Hematopoietic multipotent progenitor cell (in vitro differentiated cells): ENCODE measurements around the gene POU2AF3. TPM values are rescaled to one million over a fixed set of nuclear protein-coding genes. Genes with fewer than 3 reads are reported as not detected.

Source experiments
- DNase-seq, 3 donors: peaks; one replicate each; pipeline ENCODE4 v3.0.0-alpha.2; 2011 to 2015; ENCODE audit warnings: low read depth in 2 of 3, low spot score in 2 of 3
- small RNA-seq: library from RNA; depleted of rRNA; stranded (forward); fragments of <200 nt; gene quantifications from one replicate; pipeline ENCODE3, GENCODE V24; 2012
- total RNA-seq: library from RNA; depleted of rRNA; stranded (reverse); fragments of >200 nt; gene quantifications from one replicate; pipeline ENCODE4 v1.2.3, GENCODE V29; 2012

The POU2AF3 gene
- total RNA-seq, 1 donor = not detected

DNA sequence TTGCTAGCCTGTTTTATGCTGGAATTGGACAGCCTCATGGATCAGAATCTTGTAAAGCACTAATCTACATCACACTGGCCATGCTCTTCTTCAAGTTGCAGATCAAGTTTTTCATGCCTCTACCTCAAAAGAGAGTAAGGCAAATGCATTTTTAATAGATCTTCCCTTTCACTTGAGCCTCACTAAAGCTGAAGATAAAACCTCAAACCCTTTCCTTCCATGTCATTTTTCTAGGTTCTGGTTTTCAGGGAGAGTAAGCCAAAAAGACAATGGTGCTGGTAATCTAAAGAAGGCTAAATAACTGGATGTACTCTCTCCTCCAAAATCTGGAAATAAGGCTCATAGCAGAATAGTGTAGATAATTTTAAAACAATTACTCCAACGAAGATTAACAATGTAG is 52.5 kb downstream of the POU2AF3 start:
- no peak for DNase-seq

DNA sequence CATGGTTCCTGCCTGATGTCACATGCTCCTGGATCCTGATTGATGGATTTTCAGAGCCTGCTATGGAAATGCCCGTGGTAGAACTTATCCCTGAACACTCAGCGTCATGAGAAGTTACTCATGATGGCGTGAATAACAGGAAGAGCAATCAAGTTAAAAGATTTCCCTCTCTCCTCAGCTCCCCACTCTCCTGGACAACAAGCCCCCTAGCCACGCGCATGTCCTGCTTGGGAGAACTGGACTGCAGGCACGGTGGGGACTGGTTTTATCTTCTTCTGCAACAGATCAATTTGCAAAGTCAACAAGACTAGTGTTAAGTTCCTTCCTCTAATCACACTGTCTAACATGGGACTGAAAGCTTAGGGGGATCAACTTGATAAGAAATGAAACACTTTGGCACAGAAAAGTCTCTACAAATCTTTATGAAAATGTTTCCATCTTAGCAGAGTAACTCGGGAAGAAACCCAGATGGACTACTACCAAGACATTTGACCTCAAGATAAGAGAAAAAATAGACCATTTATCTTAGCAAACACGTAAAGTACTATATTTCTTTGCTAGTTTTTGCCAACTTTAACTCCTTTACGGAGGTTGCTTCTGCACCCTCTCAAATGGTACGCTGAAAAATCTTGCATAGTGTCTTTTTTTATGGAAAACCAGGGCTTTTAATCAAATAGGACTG is 53.2 kb downstream of the POU2AF3 start:
- no peak for DNase-seq

DNA sequence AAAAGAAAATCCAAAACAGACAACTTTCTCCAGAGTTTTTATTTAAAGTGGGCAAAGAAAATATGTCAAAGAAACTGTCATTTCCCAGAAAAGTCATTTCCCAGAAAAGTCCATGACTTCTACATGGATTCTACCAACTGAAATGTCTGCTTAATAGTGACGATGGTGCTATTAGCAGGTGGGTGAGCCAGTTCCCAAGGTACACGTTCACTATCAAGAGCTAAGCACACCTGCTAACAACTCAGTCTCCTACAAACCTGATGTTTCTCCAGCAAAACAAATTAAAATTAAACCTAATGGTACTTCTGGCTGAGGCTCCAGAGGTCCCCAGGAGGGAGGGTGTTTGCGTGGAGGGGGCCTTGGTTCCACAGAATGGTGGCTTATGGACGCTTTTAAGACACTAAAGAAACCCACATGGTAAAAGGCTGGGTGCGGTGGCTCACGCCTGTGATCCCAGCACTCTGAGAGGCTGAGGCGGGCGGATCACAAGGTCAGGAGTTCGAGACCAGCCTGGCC is 53.9 kb downstream of the POU2AF3 start:
- no peak for DNase-seq

DNA sequence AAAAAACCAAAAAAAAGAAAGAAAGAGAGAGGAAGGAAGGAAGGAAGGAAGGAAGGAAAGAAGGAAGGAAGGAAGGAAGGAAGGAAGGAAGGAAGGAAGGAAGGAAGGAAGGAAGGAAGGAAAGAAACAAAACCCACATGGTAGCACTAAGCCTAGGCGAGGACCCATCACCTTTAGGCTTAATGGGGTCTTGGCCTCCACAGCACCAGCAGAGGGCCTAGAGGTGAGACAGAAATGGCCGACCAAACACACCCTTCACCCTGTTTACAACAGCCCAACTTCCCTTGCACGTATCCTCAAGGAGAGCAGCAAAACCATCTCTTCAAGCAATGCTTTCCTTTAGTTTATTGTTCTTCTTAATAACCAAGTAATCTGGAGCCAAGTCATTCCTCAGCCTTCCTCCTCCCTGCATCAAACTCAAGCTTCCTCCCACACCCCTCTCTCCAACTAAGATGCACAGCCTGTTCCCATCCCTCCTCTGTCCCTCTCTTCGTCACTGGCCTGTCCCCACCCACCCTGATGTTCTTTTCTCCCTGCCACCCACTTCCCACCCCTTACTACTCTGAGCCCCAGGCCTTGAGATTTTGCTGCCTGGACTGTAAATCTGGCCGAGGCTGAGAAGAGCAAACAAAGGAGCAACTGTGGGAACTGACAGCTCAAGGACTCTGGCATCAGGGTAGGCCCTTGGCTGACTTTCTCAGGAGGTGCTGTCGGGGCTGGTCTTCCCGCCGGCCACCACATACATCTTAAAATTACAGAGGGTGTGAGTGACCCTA is 54.8 kb downstream of the POU2AF3 start:
- DNase-seq = no peak

GRCh38 chr11:111353776-111354600 is 55.6 kb downstream of the POU2AF3 start:
- DNase-seq = no peak

GRCh38 chr11:111354601-111354891 is 56.2 kb downstream of the POU2AF3 start:
- no peak for DNase-seq

DNA sequence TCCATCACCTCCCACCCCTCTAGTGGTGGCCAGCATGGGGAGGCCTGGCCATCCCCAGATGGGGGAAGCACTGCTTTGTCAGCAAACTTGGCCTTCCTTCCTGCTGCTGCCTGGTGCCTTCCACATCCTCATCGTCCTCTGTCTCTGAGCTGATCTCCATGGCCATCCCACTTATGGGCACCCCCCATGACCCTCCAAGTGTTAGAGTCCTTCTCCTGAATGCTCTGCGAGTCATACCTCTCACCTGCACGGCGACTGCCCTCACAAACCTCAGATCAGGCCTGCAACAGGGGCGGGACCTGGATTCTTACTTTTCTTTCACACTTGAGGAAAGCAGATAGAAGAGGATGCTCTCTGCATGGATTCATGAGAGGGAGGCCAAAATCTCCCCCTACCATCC is 56.8 kb downstream of the POU2AF3 start:
- DNase-seq = no peak

DNA sequence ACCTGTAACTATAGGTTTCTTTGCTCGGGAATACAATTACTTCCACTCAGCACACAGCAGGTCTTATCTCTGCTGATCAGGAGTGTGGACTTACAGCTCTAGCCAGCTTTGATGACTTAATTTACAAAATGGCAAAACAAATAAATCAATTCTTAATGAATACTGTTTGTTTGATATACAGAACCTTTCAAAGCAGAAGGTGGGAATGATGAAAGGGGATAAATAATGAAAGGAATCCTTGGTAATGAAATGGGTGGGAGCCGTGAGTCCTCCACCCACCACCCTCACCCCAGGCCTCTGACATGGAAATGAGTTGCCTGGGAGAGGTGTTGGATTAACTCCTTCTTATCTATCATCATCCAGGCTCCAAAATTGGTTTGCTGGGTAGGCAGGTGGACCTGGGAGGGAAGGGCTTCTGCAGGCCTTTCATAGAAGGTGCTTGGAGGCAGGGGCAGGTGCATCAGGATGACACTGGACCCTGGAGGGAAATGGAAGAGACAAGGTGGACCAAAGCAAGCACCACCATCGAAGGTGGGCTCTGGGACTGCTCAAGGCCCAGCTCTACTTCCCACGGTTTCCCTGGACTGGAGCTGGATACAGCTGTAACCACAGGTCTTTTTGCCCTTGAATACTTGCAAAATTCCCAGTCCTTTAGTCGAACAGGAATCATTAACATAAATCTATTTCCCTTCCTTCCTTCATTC is 57.8 kb downstream of the POU2AF3 start:
- no peak for DNase-seq

DNA sequence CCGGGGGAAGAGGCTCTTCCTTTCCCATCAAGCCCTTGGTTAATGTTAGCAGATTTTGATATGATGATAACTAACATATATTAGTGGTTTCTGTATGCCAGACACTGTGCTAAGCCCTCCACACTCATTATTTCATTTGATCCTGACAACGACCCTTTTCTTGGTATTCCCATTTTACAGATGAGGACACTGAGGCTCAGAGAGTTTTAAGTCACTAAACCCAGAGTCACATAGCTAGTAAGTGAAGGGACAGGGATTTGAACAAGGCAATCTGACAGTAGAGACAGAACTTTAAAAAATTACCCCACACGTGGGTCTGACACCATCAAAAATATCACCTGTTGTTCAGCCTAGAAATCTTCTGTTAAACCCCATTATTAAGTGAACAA is 58.3 kb downstream of the POU2AF3 start:
- DNase-seq = no peak

DNA sequence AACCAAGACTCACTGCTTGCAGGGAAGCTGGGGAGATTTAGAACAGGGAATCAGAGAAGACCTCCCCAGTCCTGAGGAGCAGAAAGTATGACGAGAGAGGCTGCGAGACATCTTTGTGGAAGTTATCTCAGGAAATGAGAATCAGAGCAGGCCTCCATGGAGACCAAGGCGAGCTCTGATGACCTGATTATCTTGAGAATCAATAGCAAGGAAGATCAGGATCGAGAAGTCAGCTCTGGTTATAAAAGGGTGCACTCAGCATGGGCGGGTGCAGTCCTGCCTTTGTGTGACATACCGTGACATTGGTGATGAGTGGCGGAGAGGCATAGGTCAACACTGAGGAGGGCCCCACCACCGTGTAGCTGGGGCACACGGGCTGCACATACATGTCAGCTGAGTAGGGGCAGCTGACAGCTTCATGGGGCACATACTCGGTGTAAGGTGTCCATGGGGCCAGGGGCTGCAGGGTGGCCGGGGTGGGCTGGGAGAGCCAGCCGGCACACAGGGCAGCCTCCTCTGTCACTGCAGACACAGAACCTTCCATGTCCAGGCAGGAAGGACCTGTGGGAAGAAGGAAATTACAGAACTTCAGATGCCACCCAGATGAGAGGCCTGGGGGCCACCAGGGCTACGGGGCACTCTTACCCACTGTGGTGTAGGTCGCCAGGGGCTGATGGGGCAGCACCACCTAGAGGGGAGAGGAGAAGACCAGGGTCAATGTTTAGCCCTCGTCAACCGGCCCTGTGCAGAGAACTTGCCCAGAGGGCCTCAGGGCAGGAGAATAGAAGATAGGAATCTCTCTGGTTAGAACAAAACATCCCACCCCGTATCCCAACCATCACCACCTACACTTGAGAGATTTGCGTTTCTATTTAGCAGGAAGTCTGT is 59.0 kb downstream of the POU2AF3 start:
- DNase-seq = no peak

Small RNA genes within 50 kb of the gene (small RNA-seq; reads per million reads assigned to genes)
- not detected for gene MIR4491

Other genes starting within 250 kb of the POU2AF3 start
- gene POU2AF2, start 52.8 kb upstream of the POU2AF3 start, total RNA-seq = not detected
- 1.1 TPM for gene POU2AF1, start 80.7 kb downstream of the POU2AF3 start, total RNA-seq
- gene BTG4, start 213.8 kb downstream of the POU2AF3 start, total RNA-seq = not detected
- not detected for gene HOATZ, start 216.2 kb downstream of the POU2AF3 start, total RNA-seq
- 0.27 TPM for gene LAYN, start 242.2 kb downstream of the POU2AF3 start, total RNA-seq